Activated CD8-positive, alpha-beta T cell treated with anti-CD3 and anti-CD28 coated beads for 36 hours (primary cell): Measurements from ENCODE around the gene DMRTB1. TPM values are rescaled to one million over a fixed set of nuclear protein-coding genes. Genes with fewer than 3 reads are reported as not detected.

ENCODE experiments used
- ATAC-seq: fragments of 200-7000 bp; cut with Tn5 transposase; one replicate; pipeline ENCODE4 v1.10.0; 2021; ENCODE audit warnings: mild to moderate bottlenecking, moderate library complexity
- CTCF ChIA-PET: fragments of 350-600 bp; sonication (Branson Sonifier 250); formaldehyde crosslinking; loops from one replicate; lab custom pipeline; 2021; ENCODE audit warnings: antibody characterized with exemption; lab: Charles Lee
- POLR2A ChIA-PET: fragments of 350-600 bp; sonication (Branson Sonifier 250); formaldehyde crosslinking; loops from one replicate; lab custom pipeline; 2021; ENCODE audit warnings: antibody characterized with exemption; lab: Charles Lee
- DNase-seq: peaks from one replicate; pipeline ENCODE4 v3.0.0-alpha.2; 2020
- H3K27ac Mint-ChIP-seq: one replicate; pipeline ENCODE4 v1.8.0; 2021; ENCODE audit warnings: mild to moderate bottlenecking, mixed read lengths
- H3K27me3 Mint-ChIP-seq: one replicate; pipeline ENCODE4 v1.8.0; 2021; ENCODE audit warnings: mixed read lengths
- H3K36me3 Mint-ChIP-seq: one replicate; pipeline ENCODE4 v1.8.0; 2021; ENCODE audit warnings: low read depth, mixed read lengths
- H3K4me1 Mint-ChIP-seq: one replicate; pipeline ENCODE4 v1.8.0; 2021; ENCODE audit warnings: low read depth, mixed read lengths
- H3K4me3 Mint-ChIP-seq: one replicate; pipeline ENCODE4 v1.8.0; 2021; ENCODE audit warnings: mild to moderate bottlenecking, moderate library complexity, mixed read lengths
- H3K9me3 Mint-ChIP-seq: one replicate; pipeline ENCODE4 v1.8.0; 2021; ENCODE audit warnings: mixed read lengths
- intact Hi-C: fragments of 100-400 bp; cut with micrococcal nuclease; formaldehyde crosslinking; loops from one replicate; pipeline ENCODE4 v1.10.0; 2022
- total RNA-seq, 2 experiments: library from RNA; stranded (reverse); gene quantifications; one replicate each; pipeline ENCODE4 v1.2.3, GENCODE V29; 2021
- TF ChIP-seq, protein P1 (sequence below): fragments of 200-600 bp; IDR thresholded peaks from one replicate; pipeline ENCODE4 v1.8.0; 2022; ENCODE audit warnings: antibody characterized with exemption, mild to moderate bottlenecking

DMRTB1 gene
- total RNA-seq, 2 experiments from 2014 or later, result not detected

DNA sequence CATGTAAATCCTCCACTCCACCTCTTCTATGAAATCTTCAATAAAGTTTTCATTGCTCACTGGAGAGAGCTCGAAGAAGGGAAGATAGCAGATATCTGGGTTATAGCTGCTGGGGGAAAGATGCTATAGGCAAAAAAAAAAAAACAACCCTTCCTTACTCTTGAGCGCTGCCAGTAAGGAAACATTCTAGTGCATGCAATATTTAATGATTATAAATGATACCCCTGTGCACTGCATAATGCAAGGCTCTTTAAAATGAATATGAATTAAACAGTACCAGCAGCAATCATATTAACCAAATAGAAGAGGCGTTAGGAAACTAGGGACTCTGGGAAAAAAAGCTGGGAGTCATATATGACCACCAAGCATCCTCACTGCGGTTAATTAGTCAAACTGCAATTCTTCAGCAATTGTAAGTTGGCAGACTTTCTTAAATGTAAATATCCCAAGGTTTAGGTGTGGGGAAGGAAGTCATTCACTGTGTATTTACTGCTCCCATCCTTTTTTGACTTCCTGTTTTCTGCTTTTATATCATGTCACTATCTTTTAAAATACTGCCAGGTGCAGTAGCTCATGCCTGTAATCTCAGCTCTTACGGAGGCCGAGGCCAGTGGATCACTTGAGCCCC is 3.7 kb upstream of the DMRTB1 start:
- Mint-ChIP-seq H3K27me3 (peaks cover 1% of the 10 kb centered on the region), H3K4me3 (no peak overlapping the region), H3K27ac (no peak overlapping the region), H3K9me3 (no peaks in the 10 kb centered on the region), H3K36me3 (no peaks in the 10 kb centered on the region), H3K4me1 (no peaks in the 10 kb centered on the region)
- TF ChIP-seq, protein P1, sequence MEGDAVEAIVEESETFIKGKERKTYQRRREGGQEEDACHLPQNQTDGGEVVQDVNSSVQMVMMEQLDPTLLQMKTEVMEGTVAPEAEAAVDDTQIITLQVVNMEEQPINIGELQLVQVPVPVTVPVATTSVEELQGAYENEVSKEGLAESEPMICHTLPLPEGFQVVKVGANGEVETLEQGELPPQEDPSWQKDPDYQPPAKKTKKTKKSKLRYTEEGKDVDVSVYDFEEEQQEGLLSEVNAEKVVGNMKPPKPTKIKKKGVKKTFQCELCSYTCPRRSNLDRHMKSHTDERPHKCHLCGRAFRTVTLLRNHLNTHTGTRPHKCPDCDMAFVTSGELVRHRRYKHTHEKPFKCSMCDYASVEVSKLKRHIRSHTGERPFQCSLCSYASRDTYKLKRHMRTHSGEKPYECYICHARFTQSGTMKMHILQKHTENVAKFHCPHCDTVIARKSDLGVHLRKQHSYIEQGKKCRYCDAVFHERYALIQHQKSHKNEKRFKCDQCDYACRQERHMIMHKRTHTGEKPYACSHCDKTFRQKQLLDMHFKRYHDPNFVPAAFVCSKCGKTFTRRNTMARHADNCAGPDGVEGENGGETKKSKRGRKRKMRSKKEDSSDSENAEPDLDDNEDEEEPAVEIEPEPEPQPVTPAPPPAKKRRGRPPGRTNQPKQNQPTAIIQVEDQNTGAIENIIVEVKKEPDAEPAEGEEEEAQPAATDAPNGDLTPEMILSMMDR, result no peak
- no peak for ATAC-seq
- intact Hi-C loops, result no loop called here
- POLR2A ChIA-PET, result no interaction called here
- CTCF ChIA-PET, result no interaction called here
- no peak for DNase-seq

DNA sequence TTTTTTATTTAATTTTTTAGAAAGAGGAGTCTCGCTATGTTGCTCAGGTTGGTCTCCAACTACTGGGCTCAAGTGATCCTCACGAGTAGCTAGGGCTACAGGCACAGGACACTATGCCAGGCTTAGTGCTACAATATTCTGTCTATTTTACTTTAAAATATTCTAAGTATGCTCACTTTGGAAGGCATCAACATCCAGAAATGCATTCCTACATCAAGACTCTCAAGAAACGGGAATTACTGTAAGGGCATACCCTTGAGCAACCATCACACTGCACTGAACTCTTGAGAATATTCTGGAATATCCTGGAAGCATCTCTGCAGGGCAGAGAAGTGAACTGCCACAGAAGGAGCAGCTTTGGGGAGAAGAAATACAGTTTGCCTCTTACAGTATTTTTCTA is 565 bp upstream of the DMRTB1 start:
- H3K4me1 Mint-ChIP-seq, result no peaks in the 10 kb centered on the region
- H3K27me3 Mint-ChIP-seq, result peaks cover 1% of the 10 kb centered on the region
- CTCF ChIA-PET, result interaction anchor here (1.2 kb wide), 1 partner anchor 9 kb away, joined by 4 read pairs; no protein-coding TSS in a partner anchor
- intact Hi-C loops, result no loop called here
- ATAC-seq (no peak), DNase-seq (no peak)
- no peaks in the 10 kb centered on the region for H3K9me3 Mint-ChIP-seq
- H3K4me3 Mint-ChIP-seq, result no peak overlapping the region
- H3K27ac Mint-ChIP-seq, result no peak overlapping the region
- POLR2A ChIA-PET, result no interaction called here
- no peaks in the 10 kb centered on the region for H3K36me3 Mint-ChIP-seq
- TF ChIP-seq, protein P1, result no peak

DNA sequence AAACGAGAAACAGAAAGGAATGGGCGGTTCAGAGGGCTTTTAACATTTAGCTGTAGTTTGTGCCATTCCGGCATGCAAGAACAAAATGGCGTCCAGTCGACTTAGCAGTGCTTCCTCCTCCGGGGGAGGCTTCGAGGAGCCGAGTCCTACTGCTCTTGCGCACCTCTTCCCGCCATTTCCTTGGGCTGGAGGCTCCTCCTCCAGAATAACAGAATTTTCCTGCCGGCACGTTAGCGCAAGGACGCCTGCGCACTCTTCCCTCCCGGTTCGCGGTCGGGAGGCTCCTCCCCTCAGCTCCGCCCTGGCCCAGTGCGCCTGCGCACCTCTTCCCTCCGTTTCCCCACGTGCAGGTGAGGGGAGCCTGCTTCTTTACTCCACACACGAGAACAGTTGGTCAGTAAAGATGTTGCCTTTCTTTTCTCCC is 1.0 kb downstream of the DMRTB1 start:
- intact Hi-C loops, result no loop called here
- Mint-ChIP-seq H3K27me3 (no peaks in the 10 kb centered on the region), H3K36me3 (no peaks in the 10 kb centered on the region), H3K4me1 (no peaks in the 10 kb centered on the region), H3K9me3 (no peaks in the 10 kb centered on the region), H3K4me3 (no peak overlapping the region), H3K27ac (no peak overlapping the region)
- DNase-seq (no peak), ATAC-seq (no peak)
- TF ChIP-seq, protein P1, result no peak
- CTCF ChIA-PET, result interaction anchor here (1.0 to 1.2 kb wide), 2 partner anchors 26 to 67 kb away, joined by 3 read pairs; no protein-coding TSS in a partner anchor
- POLR2A ChIA-PET, result no interaction called here

DNA sequence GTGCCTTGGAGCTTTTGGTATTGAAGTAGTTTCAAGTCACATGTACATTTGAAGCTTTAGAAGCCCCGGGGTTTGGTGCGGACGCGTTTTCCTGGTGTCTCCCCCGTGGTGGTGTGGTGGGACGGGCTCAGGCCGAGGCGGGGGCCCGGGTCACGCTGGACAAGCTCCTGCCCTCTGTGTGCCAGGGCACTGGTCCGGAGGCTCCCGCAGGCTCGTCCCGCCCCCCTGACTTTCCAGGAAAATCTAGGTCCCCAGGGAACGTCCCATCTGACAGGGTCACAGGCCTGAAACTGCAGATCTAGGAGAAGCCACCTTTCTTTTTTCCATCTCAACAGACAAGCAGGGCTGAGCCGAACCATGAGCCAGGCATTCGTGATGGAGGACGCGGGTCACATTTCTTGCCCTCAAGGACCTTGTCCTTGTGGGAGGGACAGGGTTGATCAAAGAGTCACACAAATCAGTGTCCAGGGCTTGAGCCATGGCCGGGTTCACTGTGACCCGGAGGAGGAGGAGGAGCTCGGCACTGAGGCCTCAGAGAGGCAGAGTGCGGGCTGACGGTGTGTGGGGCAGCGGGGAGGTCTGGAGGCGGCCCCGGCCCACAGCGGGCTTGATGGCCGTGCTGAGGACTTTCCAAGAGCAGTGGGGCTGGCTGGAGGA is 1.6 kb downstream of the DMRTB1 start:
- H3K4me3 Mint-ChIP-seq, result no peak overlapping the region
- ChIA-PET CTCF (interaction anchor here (1.0 to 1.2 kb wide), 2 partner anchors 25 to 67 kb away, joined by 3 read pairs; no protein-coding TSS in a partner anchor), POLR2A (no interaction called here)

More for the DNA sequence above, 1.6 kb downstream of the DMRTB1 start:
- no peaks in the 10 kb centered on the region for H3K27me3 Mint-ChIP-seq
- no peaks in the 10 kb centered on the region for H3K36me3 Mint-ChIP-seq
- intact Hi-C loops, result no loop called here
- TF ChIP-seq, protein P1, result no peak
- no peaks in the 10 kb centered on the region for H3K9me3 Mint-ChIP-seq
- peaks cover 2% of the 10 kb centered on the region for H3K4me1 Mint-ChIP-seq
- DNase-seq (no peak), ATAC-seq (no peak)
- no peak overlapping the region for H3K27ac Mint-ChIP-seq
